Tibial nerve (tissue), 3 donors: ENCODE data around the gene UBE2L3.

Source experiments
- CTCF ChIP-seq, 5 experiments: fragments of 200-600 bp in 3 of 5; fragments of 450-650 bp in 2 of 5; sonication (generic) in 3 of 5; IDR thresholded peaks; one replicate each; pipeline ENCODE4 v1.5.1; 2016 to 2019; ENCODE audit warnings: antibody characterized with exemption in 5 of 5, mild to moderate bottlenecking in 3 of 5, moderate library complexity in 2 of 5
- POLR2A ChIP-seq, 2 donors: fragments of 450-650 bp; IDR thresholded peaks; one replicate each; pipeline ENCODE4 v1.6.1; 2017; ENCODE audit warnings: antibody characterized with exemption in 2 of 2, mild to moderate bottlenecking in 2 of 2, moderate library complexity in 2 of 2

GRCh38 chr22:21632237-21632895 lies 64.9 kb downstream of the UBE2L3 start, which contains the start of gene CCDC116:
- TF ChIP-seq CTCF (IDR thresholded peaks at IDR 0.05) = no peak
- no peak for TF ChIP-seq POLR2A (IDR thresholded peaks at IDR 0.05)
